Stimulated activated memory B cell treated with anti-CD40 and anti-IgM and Interleukin-4, amounts not matched to agents 10 μg/mL and 1 μg/mL and 100 μg/mL, for 72 hours (primary cell): ENCODE data around the gene SNX25.
"Not testable (repeated sequence)": the region's sequence is repeated elsewhere in the genome, so short reads cannot be mapped to it uniquely, and the experiment has no call there.

ENCODE experiments used
- ATAC-seq: fragments of 150-1000 bp; cut with Tn5 transposase; 2 replicates; pipeline ENCODE4 v1.10.0; 2021
- H3K27ac Mint-ChIP-seq: one replicate; pipeline ENCODE4 v1.8.0; 2022; ENCODE audit warnings: mild to moderate bottlenecking, mixed read lengths
- H3K27me3 Mint-ChIP-seq: one replicate; pipeline ENCODE4 v1.8.0; 2022; ENCODE audit warnings: mixed read lengths
- H3K36me3 Mint-ChIP-seq: one replicate; pipeline ENCODE4 v1.8.0; 2022; ENCODE audit warnings: mixed read lengths
- H3K4me1 Mint-ChIP-seq: one replicate; pipeline ENCODE4 v1.8.0; 2022; ENCODE audit warnings: mixed read lengths
- H3K4me3 Mint-ChIP-seq: one replicate; pipeline ENCODE4 v1.8.0; 2022; ENCODE audit warnings: mild to moderate bottlenecking, moderate library complexity, mixed read lengths
- H3K9me3 Mint-ChIP-seq: one replicate; pipeline ENCODE4 v1.8.0; 2022; ENCODE audit warnings: mixed read lengths

Gene SNX25

GRCh38 chr4:185201977-185202962 is 7.1 kb upstream of the SNX25 start:
- ATAC-seq, result no peak
- Mint-ChIP-seq H3K36me3 (peaks cover 13% of the 10 kb centered on the region), H3K27me3 (no peaks in the 10 kb centered on the region), H3K4me3 (peak overlapping the region; percentile 89), H3K27ac (peak overlapping the region; percentile 92), H3K9me3 (no peaks in the 10 kb centered on the region), H3K4me1 (peaks cover 48% of the 10 kb centered on the region)

- peaks cover 48% of the 10 kb centered on the region for H3K4me1 Mint-ChIP-seq
- peak; percentile 4 for ATAC-seq
Observed at GRCh38 chr4:185202984-185203485, 6.4 kb upstream of the SNX25 start.

GRCh38 chr4:185203486-185204237 is 5.7 kb upstream of the SNX25 start, which contains the start of gene CFAP97:
Gene CFAP97 (minus strand): TSS chr4:185204000. CDS start chr4:185191196, 12,804 bp downstream.
- peaks cover 53% of the 10 kb centered on the region for H3K4me1 Mint-ChIP-seq
- peak within 1 kb of the TSS; percentile 92 for H3K27ac Mint-ChIP-seq
- ATAC-seq, result peak; percentile 93
- H3K4me3 Mint-ChIP-seq, result peak within 1 kb of the TSS; percentile 89
- peaks cover 13% of the 10 kb centered on the region for H3K36me3 Mint-ChIP-seq
- H3K27me3 Mint-ChIP-seq, result no peaks in the 10 kb centered on the region
- H3K9me3 Mint-ChIP-seq, result no peaks in the 10 kb centered on the region

More at GRCh38 chr4:185202984-185203485, 6.4 kb upstream of the SNX25 start:
- peak overlapping the region; percentile 89 for H3K4me3 Mint-ChIP-seq
- no peaks in the 10 kb centered on the region for H3K9me3 Mint-ChIP-seq
- H3K27ac Mint-ChIP-seq, result peak overlapping the region; percentile 92
- H3K27me3 Mint-ChIP-seq, result no peaks in the 10 kb centered on the region
- peaks cover 13% of the 10 kb centered on the region for H3K36me3 Mint-ChIP-seq

- no peak for ATAC-seq
- peaks cover 13% of the 10 kb centered on the region for H3K36me3 Mint-ChIP-seq
- H3K27ac Mint-ChIP-seq, result peak overlapping the region; percentile 92
- H3K4me3 Mint-ChIP-seq, result peak overlapping the region; percentile 89
- peaks cover 58% of the 10 kb centered on the region for H3K4me1 Mint-ChIP-seq
- H3K27me3 Mint-ChIP-seq, result no peaks in the 10 kb centered on the region
- H3K9me3 Mint-ChIP-seq, result no peaks in the 10 kb centered on the region
Observed at GRCh38 chr4:185204238-185204910, 5.0 kb upstream of the SNX25 start.

GRCh38 chr4:185205073-185205472 is 4.3 kb upstream of the SNX25 start:
- Mint-ChIP-seq H3K4me1 (peaks cover 58% of the 10 kb centered on the region), H3K27ac (peak overlapping the region; percentile 92), H3K4me3 (peak overlapping the region; percentile 89)
- H3K27me3 Mint-ChIP-seq, H3K36me3 Mint-ChIP-seq, ATAC-seq, H3K9me3 Mint-ChIP-seq: not testable (repeated sequence)

- Mint-ChIP-seq H3K9me3 (no peaks in the 10 kb centered on the region), H3K27me3 (no peaks in the 10 kb centered on the region), H3K27ac (peak overlapping the region; percentile 92), H3K4me1 (peaks cover 60% of the 10 kb centered on the region), H3K4me3 (peak overlapping the region; percentile 19), H3K36me3 (peaks cover under 1% of the 10 kb centered on the region)
- ATAC-seq, result no peak
Observed at GRCh38 chr4:185205697-185206342, 3.6 kb upstream of the SNX25 start.

GRCh38 chr4:185207466-185207865 is 1.9 kb upstream of the SNX25 start:
- Mint-ChIP-seq H3K36me3 (no peaks in the 10 kb centered on the region), H3K27me3 (no peaks in the 10 kb centered on the region), H3K9me3 (no peaks in the 10 kb centered on the region), H3K27ac (no peak overlapping the region), H3K4me1 (peaks cover 65% of the 10 kb centered on the region), H3K4me3 (no peak overlapping the region)
- ATAC-seq, result no peak

- ATAC-seq, result peak; percentile 64
- H3K4me3 Mint-ChIP-seq, result peak overlapping the region; percentile 23
- not testable (repeated sequence) for H3K9me3 Mint-ChIP-seq, H3K27me3 Mint-ChIP-seq, H3K27ac Mint-ChIP-seq, H3K36me3 Mint-ChIP-seq
- H3K4me1 Mint-ChIP-seq, result peaks cover 72% of the 10 kb centered on the region
Observed at GRCh38 chr4:185209852-185210101, 379 bp downstream of the SNX25 start.

- Mint-ChIP-seq H3K4me1 (peaks cover 68% of the 10 kb centered on the region), H3K27ac (peak overlapping the region; percentile 81), H3K27me3 (no peaks in the 10 kb centered on the region), H3K9me3 (no peaks in the 10 kb centered on the region), H3K36me3 (no peaks in the 10 kb centered on the region), H3K4me3 (peak overlapping the region; percentile 90)
- ATAC-seq, result peak; percentile 51
Observed at GRCh38 chr4:185210102-185210981, 944 bp downstream of the SNX25 start.

GRCh38 chr4:185211035-185211434 is 1.6 kb downstream of the SNX25 start:
- Mint-ChIP-seq H3K4me3 (peak overlapping the region; percentile 90), H3K27ac (peak overlapping the region; percentile 81), H3K4me1 (peaks cover 62% of the 10 kb centered on the region), H3K36me3 (no peaks in the 10 kb centered on the region), H3K9me3 (no peaks in the 10 kb centered on the region), H3K27me3 (no peaks in the 10 kb centered on the region)
- no peak for ATAC-seq

- peaks cover 62% of the 10 kb centered on the region for H3K4me1 Mint-ChIP-seq
- no peak for ATAC-seq
- H3K4me3 Mint-ChIP-seq, result peak overlapping the region; percentile 90
- H3K36me3 Mint-ChIP-seq, result no peaks in the 10 kb centered on the region
- H3K27me3 Mint-ChIP-seq, result no peaks in the 10 kb centered on the region
- peak overlapping the region; percentile 81 for H3K27ac Mint-ChIP-seq
- H3K9me3 Mint-ChIP-seq, result no peaks in the 10 kb centered on the region
Observed at GRCh38 chr4:185211641-185212040, 2.2 kb downstream of the SNX25 start.

GRCh38 chr4:185212581-185212980 is 3.2 kb downstream of the SNX25 start:
- H3K27ac Mint-ChIP-seq, result peak overlapping the region; percentile 81
- H3K4me3 Mint-ChIP-seq, result no peak overlapping the region
- H3K27me3 Mint-ChIP-seq, result no peaks in the 10 kb centered on the region
- no peak for ATAC-seq
- H3K9me3 Mint-ChIP-seq, result no peaks in the 10 kb centered on the region
- H3K4me1 Mint-ChIP-seq, result peaks cover 68% of the 10 kb centered on the region
- H3K36me3 Mint-ChIP-seq, result no peaks in the 10 kb centered on the region

- H3K9me3 Mint-ChIP-seq, result no peaks in the 10 kb centered on the region
- H3K27ac Mint-ChIP-seq, result peak overlapping the region; percentile 81
- H3K4me1 Mint-ChIP-seq, result peaks cover 74% of the 10 kb centered on the region
- H3K36me3 Mint-ChIP-seq, result no peaks in the 10 kb centered on the region
- peak; percentile 73 for ATAC-seq
- no peaks in the 10 kb centered on the region for H3K27me3 Mint-ChIP-seq
- H3K4me3 Mint-ChIP-seq, result peak overlapping the region; percentile 40
Observed at GRCh38 chr4:185213877-185214276, 4.5 kb downstream of the SNX25 start.

GRCh38 chr4:185215261-185215660 is 5.9 kb downstream of the SNX25 start:
- Mint-ChIP-seq H3K9me3 (no peaks in the 10 kb centered on the region), H3K27me3 (no peaks in the 10 kb centered on the region), H3K4me1 (peaks cover 84% of the 10 kb centered on the region), H3K4me3 (no peak overlapping the region), H3K36me3 (no peaks in the 10 kb centered on the region), H3K27ac (peak overlapping the region; percentile 81)
- no peak for ATAC-seq
